ENCODE measurements around the gene POLR3E.
"Not testable (repeated sequence)": the region's sequence is repeated elsewhere in the genome, so short reads cannot be mapped to it uniquely, and the experiment has no call there.

POLR3E gene

DNA sequence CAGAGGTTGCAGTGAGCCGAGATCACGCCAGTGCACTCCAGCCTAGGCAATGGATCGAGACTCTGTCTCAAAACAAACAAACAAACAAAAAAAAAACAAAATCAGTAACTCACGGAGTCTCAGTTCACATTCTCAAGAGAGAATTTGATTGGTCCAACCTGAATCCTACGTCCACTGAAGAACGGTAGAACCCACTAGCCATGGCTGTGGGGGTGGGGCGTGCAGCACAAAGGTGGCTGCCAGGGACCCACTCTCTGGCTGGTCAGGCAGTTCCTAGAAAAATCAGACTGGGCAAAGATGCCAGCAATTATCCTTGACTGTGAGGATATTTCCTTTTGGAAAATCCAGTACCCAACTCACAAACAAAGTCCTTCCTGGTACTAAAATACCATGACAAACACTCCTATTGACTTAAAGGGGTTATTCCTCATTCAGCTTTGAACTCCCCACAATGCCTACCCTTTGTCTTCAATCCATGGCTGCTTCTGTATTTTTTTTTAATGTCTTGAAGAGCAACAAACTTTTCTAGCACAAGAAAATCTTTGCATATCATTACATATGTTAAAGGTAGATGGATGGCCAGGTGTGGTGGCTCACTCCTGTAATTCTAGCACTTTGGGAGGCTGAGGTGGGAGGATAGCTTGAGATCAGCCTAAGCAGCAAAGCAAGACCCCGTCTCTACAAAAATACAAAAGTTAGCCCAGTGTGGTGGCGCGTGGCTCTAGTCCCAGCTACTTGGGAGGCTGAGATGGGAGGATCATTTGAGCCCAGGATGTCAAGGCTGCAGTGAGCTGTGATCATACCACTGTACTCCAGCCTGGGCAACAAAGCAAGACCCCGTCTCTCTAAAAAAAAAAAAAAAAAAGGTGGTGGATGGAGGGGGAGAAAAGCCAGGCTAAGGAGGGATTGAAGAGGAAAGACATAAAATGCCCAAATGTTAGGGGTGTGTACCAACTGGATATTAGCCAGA lies 3.8 kb upstream of the POLR3E start:
- Histone ChIP-seq H3K27me3 (ENCODE audit: control insufficient read depth in 1 of 2, insufficient read depth in 2 of 2, low read length in 2 of 2) (no peaks in the 10 kb centered on the region), H3K4me3 (ENCODE audit: low read depth in 1 of 2, low read length in 2 of 2) (no peak overlapping the region), H3K9ac (ENCODE audit: low read length) (no peak overlapping the region), H3K9me3 (ENCODE audit: low read length) (no peaks in the 10 kb centered on the region), H3K4me1 (ENCODE audit: insufficient read depth, low read length) (peaks cover 11% of the 10 kb centered on the region), H3K36me3 (ENCODE audit: insufficient read depth, low read length) (no peaks in the 10 kb centered on the region), H3K27ac (ENCODE audit: low read depth, low read length) (no peak overlapping the region)

DNA sequence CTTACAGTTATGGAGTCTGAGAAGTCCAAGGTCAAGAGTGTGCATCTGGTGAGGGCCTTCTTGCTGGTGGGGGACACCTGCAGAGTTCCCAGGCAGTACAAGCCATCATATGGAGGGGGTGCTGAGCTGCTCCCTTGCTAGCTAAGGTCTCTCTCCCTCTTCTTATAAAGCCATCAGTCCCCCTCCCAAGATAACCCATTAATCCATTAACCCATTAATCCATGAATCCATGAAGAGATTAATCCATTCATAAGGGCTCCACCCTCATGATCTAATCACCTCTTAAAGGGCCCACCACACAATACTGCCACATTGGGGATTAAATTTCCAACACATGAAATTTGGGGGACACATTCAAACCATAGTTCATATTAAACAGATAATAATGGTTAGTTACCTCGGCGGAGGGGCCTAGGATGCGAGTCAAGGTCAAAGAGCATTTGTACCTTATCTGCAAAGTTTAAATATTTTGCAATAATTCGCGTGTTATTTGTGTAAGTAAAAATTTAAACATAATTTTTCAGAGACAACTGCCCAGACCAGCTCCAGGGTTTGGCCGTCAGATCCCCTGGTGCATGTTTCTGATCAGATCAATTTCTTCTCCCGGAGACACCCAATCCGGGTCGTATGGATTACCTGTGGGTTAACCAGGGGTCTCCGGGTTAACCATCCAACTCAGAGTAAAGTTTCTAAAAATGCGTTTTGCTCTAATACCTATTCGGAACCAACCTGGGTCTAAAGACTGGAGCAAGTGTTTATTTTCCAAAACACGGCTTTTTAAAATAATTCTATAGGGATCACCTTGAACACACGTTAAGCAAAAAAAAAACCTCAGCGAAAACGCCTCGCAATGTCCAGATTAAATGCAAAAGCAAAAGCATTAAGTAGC lies 740 bp upstream of the POLR3E start:
- no peaks in the 10 kb centered on the region for H3K36me3 ChIP-seq (ENCODE audit: insufficient read depth, low read length)
- H3K27ac ChIP-seq (ENCODE audit: low read depth, low read length): peak overlapping the region; percentile 42
- H3K4me1 ChIP-seq (ENCODE audit: insufficient read depth, low read length): peaks cover 31% of the 10 kb centered on the region
- peak overlapping the region; percentile 52 to 77 for H3K4me3 ChIP-seq (ENCODE audit: low read depth in 1 of 2, low read length in 2 of 2)
- peak overlapping the region; percentile 93 for H3K9ac ChIP-seq (ENCODE audit: low read length)
- no peaks in the 10 kb centered on the region for H3K9me3 ChIP-seq (ENCODE audit: low read length)
- H3K27me3 ChIP-seq (ENCODE audit: control insufficient read depth in 1 of 2, insufficient read depth in 2 of 2, low read length in 2 of 2): no peaks in the 10 kb centered on the region

DNA sequence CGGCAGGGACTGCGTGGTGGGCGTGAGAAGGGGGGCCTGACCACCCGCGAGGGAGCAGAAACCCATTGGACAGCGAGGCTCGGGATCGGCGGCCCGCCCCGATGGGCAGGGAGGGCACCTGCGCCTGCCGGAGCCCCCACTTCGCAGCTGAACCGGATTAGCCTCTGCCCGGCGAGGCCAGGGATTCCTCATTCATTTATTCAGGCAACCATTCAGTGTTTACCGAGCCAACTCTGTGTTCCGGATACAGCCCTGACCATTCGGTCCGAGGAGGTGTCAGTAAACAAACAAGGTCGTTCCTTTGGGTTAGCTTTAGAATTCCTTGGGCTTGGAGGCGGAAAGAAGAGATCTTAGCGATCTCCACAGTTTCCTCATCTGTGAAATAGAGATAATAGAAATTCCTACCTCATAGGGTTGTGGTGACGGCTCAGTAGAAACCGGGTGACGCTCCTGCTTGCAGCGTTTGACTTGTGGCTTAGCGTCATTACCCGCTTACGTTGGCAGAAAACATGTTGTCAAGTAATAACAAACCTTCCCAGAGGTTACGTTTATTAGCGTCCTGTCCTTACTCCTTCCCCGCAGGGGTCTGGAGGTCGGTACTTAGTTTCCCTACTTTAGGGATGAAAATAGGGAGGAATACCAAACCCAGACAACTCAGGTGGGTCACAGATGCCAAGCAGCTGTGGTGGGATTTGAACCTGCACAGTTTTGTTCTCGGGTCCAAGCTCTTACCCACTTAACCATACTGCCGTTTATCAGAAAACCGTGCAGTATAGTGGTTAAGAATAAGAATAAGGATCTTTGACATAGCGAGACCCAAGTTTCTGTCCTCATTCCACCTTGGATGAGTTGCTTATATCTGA lies 893 bp downstream of the POLR3E start:
- Histone ChIP-seq H3K4me3 (ENCODE audit: low read depth in 1 of 2, low read length in 2 of 2) (peak overlapping the region; percentile 81 to 88), H3K9ac (ENCODE audit: low read length) (peak overlapping the region; percentile 90), H3K36me3 (ENCODE audit: insufficient read depth, low read length) (peaks cover 7% of the 10 kb centered on the region), H3K27me3 (ENCODE audit: control insufficient read depth in 1 of 2, insufficient read depth in 2 of 2, low read length in 2 of 2) (no peaks in the 10 kb centered on the region), H3K4me1 (ENCODE audit: insufficient read depth, low read length) (peaks cover 31% of the 10 kb centered on the region), H3K27ac (ENCODE audit: low read depth, low read length) (peak overlapping the region; percentile 91), H3K9me3 (ENCODE audit: low read length) (no peaks in the 10 kb centered on the region)

DNA sequence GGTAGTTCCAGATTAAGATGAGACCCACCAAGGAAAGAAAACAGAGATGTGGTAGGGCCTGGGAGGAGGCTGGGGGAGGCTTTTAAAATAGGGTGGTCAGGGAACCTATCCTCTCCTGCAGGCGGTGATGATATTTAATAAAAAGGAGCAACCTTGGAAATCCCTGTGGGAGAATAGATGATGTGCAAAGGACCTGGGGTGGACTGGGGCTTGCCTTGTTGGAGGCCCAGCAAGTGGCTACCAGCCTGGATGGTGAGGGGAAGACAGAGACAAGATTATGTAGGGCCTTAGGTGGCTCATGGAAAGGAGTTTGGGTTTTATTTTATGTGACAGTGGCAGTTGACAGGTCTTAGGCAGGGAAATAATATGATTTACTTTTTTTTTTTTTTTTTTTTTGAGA lies 1.8 kb downstream of the POLR3E start:
- Histone ChIP-seq H3K9ac (ENCODE audit: low read length) (no peak overlapping the region), H3K4me1 (ENCODE audit: insufficient read depth, low read length) (peaks cover 31% of the 10 kb centered on the region), H3K27ac (ENCODE audit: low read depth, low read length) (no peak overlapping the region), H3K9me3 (ENCODE audit: low read length) (no peaks in the 10 kb centered on the region), H3K4me3 (ENCODE audit: low read depth in 1 of 2, low read length in 2 of 2) (peak overlapping the region in 1 of 2 donors; percentile 88), H3K36me3 (ENCODE audit: insufficient read depth, low read length) (peaks cover 8% of the 10 kb centered on the region), H3K27me3 (ENCODE audit: control insufficient read depth in 1 of 2, insufficient read depth in 2 of 2, low read length in 2 of 2) (no peaks in the 10 kb centered on the region)

DNA sequence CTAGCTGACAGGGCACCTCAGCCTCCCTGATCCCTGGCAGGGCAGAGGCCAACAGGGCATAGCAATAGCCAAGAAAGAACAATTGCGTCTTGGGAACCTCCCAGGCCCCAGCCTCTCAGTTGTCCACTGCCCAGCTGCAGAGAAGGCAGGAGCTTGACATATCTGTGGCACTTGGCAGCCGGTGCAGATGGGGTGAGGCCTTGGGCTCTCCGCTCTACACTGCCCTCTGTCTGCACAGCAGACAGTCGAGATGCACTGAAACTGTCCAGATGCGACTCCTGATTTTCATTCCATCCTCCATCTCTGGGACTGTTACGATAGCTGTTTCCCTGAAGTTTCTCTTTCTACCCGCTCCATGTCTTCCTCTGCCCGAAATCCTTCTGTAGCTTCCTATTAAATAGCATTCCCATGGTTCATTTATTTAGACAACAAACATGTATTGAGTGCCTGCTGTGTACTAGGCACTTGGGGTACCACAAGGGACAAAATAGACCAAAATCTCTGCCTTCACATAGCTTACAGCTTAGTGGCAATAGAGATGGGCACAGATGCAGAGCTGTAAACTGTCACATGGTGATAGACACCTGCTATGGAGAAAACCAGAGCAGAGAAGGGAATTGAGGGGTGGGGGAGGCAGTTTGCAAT lies 3.3 kb downstream of the POLR3E start:
- H3K4me1 ChIP-seq (ENCODE audit: insufficient read depth, low read length): peaks cover 31% of the 10 kb centered on the region
- H3K27ac ChIP-seq (ENCODE audit: low read depth, low read length): no peak overlapping the region
- H3K9ac ChIP-seq (ENCODE audit: low read length): no peak overlapping the region
- peaks cover 17% of the 10 kb centered on the region for H3K36me3 ChIP-seq (ENCODE audit: insufficient read depth, low read length)
- H3K9me3 ChIP-seq (ENCODE audit: low read length): no peaks in the 10 kb centered on the region
- H3K27me3 ChIP-seq (ENCODE audit: control insufficient read depth in 1 of 2, insufficient read depth in 2 of 2, low read length in 2 of 2): no peaks in the 10 kb centered on the region
- H3K4me3 ChIP-seq (ENCODE audit: low read depth in 1 of 2, low read length in 2 of 2): no peak overlapping the region

DNA sequence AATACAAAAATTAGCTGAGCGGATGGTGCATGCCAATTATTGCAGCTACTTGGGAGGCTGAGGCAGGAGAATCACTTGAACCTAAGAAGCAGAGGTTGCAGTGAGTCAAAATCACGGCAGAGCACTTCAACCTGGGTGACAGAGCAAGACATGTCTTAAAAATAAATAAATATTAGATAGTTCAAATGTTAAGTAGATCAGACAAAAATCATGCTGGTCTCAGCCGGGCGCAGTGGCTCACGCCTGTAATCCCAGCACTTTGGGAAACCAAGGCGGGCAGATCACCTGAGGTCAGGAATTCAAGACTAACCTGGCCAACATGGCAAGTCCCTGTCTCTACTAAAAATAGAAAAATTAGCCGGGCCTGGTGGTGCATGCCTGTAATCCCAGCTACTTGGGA lies 4.2 kb downstream of the POLR3E start:
- not testable (repeated sequence) for H3K9me3 ChIP-seq (ENCODE audit: low read length); H3K9ac ChIP-seq (ENCODE audit: low read length); H3K27ac ChIP-seq (ENCODE audit: low read depth, low read length); H3K27me3 ChIP-seq (ENCODE audit: control insufficient read depth in 1 of 2, insufficient read depth in 2 of 2, low read length in 2 of 2); H3K4me3 ChIP-seq (ENCODE audit: low read depth in 1 of 2, low read length in 2 of 2)
- H3K4me1 ChIP-seq (ENCODE audit: insufficient read depth, low read length): peaks cover 27% of the 10 kb centered on the region
- peaks cover 21% of the 10 kb centered on the region for H3K36me3 ChIP-seq (ENCODE audit: insufficient read depth, low read length)

DNA sequence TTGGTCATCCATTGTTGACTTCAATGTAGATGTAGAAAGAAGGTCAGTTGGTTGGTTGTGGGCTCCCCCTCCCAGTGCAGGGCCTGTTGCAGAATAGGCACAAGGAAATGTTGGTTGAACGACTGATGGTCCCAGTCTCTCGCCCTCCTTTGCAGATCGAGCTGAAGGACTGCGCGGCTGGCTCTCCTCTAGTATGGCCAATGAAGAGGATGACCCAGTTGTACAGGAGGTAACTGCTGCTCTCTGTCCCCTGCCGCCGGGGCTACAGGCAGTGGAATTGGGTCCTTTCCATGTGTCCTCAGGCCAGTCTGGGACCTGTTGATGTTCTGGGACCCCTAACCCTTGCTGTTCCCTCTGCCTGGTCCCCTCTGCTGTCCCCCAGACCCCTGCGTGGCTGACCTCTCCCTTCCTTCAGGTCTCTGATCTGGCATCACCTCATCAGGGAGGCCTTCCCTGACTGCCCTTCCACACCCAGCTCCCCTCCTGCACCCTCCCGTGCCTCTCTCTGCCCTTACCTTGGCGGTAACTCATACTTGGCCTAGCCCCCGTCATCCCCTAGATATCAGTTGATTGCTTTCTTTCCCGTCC lies 5.7 kb downstream of the POLR3E start:
- no peak overlapping the region for H3K4me3 ChIP-seq (ENCODE audit: low read depth in 1 of 2, low read length in 2 of 2)
- H3K27ac ChIP-seq (ENCODE audit: low read depth, low read length): no peak overlapping the region
- H3K36me3 ChIP-seq (ENCODE audit: insufficient read depth, low read length): peaks cover 34% of the 10 kb centered on the region
- no peak overlapping the region for H3K9ac ChIP-seq (ENCODE audit: low read length)
- H3K27me3 ChIP-seq (ENCODE audit: control insufficient read depth in 1 of 2, insufficient read depth in 2 of 2, low read length in 2 of 2): no peaks in the 10 kb centered on the region
- H3K9me3 ChIP-seq (ENCODE audit: low read length): no peaks in the 10 kb centered on the region
- H3K4me1 ChIP-seq (ENCODE audit: insufficient read depth, low read length): peaks cover 26% of the 10 kb centered on the region

DNA sequence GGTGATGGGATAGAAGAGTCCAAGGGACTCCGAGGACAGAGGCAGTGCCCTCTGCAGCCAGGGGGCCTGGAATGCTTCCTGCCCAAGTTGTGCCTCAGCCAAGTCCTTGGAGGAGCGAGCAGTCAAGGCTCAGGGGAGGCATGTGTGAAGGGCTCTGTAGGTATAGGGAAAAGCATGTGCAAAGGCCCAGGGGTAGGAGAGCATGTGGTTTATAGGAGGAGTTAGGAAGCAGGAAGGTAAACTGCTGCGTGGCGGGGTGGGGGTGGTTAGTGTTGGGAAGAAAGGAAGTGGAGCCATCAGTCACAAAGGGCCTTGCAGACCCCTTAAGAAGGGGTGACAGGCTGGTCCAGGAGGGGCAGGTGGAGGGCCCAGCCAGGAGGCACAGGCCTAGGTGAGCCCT lies 7.2 kb downstream of the POLR3E start:
- Histone ChIP-seq H3K36me3 (ENCODE audit: insufficient read depth, low read length) (peaks cover 47% of the 10 kb centered on the region), H3K4me1 (ENCODE audit: insufficient read depth, low read length) (peaks cover 13% of the 10 kb centered on the region), H3K9ac (ENCODE audit: low read length) (no peak overlapping the region), H3K9me3 (ENCODE audit: low read length) (no peaks in the 10 kb centered on the region), H3K4me3 (ENCODE audit: low read depth in 1 of 2, low read length in 2 of 2) (no peak overlapping the region), H3K27ac (ENCODE audit: low read depth, low read length) (no peak overlapping the region), H3K27me3 (ENCODE audit: control insufficient read depth in 1 of 2, insufficient read depth in 2 of 2, low read length in 2 of 2) (no peaks in the 10 kb centered on the region)

DNA sequence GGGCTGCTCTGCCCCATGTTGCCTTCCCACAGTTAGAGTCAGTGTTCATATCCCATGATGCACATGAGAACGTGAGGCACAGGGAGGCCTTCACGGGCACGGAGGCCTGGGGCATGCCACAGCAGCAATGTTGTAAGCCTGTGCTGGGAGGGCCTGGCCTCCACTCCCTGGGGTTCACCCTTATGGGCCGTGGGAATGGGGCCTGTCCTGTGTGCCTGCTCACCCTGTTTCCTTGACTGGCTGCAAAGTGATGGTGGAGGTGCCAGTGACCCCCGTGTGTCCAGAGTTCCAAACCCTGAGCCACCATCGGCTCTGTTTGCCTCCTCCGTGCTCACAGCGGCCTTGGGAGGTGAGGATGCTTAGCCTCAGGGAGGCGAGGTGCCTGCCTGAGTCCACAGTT lies 9.6 kb downstream of the POLR3E start:
- Histone ChIP-seq H3K4me1 (ENCODE audit: insufficient read depth, low read length) (no peaks in the 10 kb centered on the region), H3K4me3 (ENCODE audit: low read depth in 1 of 2, low read length in 2 of 2) (no peak overlapping the region), H3K27me3 (ENCODE audit: control insufficient read depth in 1 of 2, insufficient read depth in 2 of 2, low read length in 2 of 2) (no peaks in the 10 kb centered on the region), H3K9ac (ENCODE audit: low read length) (no peak overlapping the region), H3K9me3 (ENCODE audit: low read length) (no peaks in the 10 kb centered on the region), H3K27ac (ENCODE audit: low read depth, low read length) (no peak overlapping the region), H3K36me3 (ENCODE audit: insufficient read depth, low read length) (peaks cover 61% of the 10 kb centered on the region)

DNA sequence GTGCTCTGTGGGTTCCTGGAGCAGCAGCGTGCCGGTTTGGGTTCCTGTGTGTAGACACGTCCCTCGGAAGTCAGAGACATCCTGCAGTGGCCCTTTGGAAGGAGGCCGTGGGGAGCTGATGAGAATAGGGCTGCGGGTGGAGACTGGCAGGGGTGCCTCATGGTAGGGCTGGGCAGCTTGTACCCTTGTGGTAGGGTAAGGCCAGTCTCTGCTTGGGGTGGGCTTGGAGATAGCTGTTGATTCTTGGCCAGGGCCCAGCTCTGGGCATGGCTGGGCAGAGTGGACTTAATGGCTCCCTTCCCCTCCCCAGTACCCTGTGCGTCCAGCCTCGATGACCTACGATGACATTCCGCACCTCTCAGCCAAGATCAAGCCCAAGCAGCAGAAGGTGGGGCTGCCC lies 10.6 kb downstream of the POLR3E start:
- Histone ChIP-seq H3K4me1 (ENCODE audit: insufficient read depth, low read length) (no peaks in the 10 kb centered on the region), H3K27ac (ENCODE audit: low read depth, low read length) (no peak overlapping the region), H3K36me3 (ENCODE audit: insufficient read depth, low read length) (peaks cover 68% of the 10 kb centered on the region), H3K9ac (ENCODE audit: low read length) (no peak overlapping the region), H3K27me3 (ENCODE audit: control insufficient read depth in 1 of 2, insufficient read depth in 2 of 2, low read length in 2 of 2) (no peaks in the 10 kb centered on the region), H3K4me3 (ENCODE audit: low read depth in 1 of 2, low read length in 2 of 2) (no peak overlapping the region), H3K9me3 (ENCODE audit: low read length) (no peaks in the 10 kb centered on the region)

Data from muscle layer of colon (tissue), 2 donors.